Activated CD8-positive, alpha-beta memory T cell treated with anti-CD3 and anti-CD28 coated beads, Interleukin-2, amount 10 ng/mL, durations not matched to agents 7 days and 5 days (primary cell): ENCODE data around the gene LRRC37A. TPM values are rescaled to one million over a fixed set of nuclear protein-coding genes. Genes with fewer than 3 reads are reported as not detected.
"Not testable (repeated sequence)": the region's sequence is repeated elsewhere in the genome, so short reads cannot be mapped to it uniquely, and the experiment has no call there.

Experiments
- ATAC-seq: fragments of 150-1000 bp; cut with Tn5 transposase; one replicate; pipeline ENCODE4 v1.10.0; 2021; ENCODE audit warnings: moderate library complexity
- CTCF ChIA-PET: fragments of 350-600 bp; sonication (Branson Sonifier 250); formaldehyde crosslinking; loops from one replicate; lab custom pipeline; 2021; ENCODE audit warnings: antibody characterized with exemption; lab: Charles Lee
- DNase-seq: peaks from one replicate; pipeline ENCODE4 v3.0.0-alpha.2; 2020
- H3K27ac Mint-ChIP-seq: one replicate; pipeline ENCODE4 v1.8.0; 2021; ENCODE audit warnings: mild to moderate bottlenecking, mixed read lengths
- H3K27me3 Mint-ChIP-seq: one replicate; pipeline ENCODE4 v1.8.0; 2021; ENCODE audit warnings: mixed read lengths
- H3K36me3 Mint-ChIP-seq: one replicate; pipeline ENCODE4 v1.8.0; 2021; ENCODE audit warnings: mild to moderate bottlenecking, mixed read lengths
- H3K4me1 Mint-ChIP-seq: one replicate; pipeline ENCODE4 v1.8.0; 2021; ENCODE audit warnings: mixed read lengths
- H3K4me3 Mint-ChIP-seq: one replicate; pipeline ENCODE4 v1.8.0; 2021; ENCODE audit warnings: mild to moderate bottlenecking, moderate library complexity, mixed read lengths
- H3K9me3 Mint-ChIP-seq: one replicate; pipeline ENCODE4 v1.8.0; 2022; ENCODE audit warnings: low read depth, mixed read lengths
- total RNA-seq, 2 experiments: library from RNA; stranded (reverse); gene quantifications; one replicate each; pipeline ENCODE4 v1.2.3, GENCODE V29; 2021

Gene LRRC37A
- total RNA-seq, 2 experiments from 2014 or later = 2.5 to 8.0 TPM

DNA sequence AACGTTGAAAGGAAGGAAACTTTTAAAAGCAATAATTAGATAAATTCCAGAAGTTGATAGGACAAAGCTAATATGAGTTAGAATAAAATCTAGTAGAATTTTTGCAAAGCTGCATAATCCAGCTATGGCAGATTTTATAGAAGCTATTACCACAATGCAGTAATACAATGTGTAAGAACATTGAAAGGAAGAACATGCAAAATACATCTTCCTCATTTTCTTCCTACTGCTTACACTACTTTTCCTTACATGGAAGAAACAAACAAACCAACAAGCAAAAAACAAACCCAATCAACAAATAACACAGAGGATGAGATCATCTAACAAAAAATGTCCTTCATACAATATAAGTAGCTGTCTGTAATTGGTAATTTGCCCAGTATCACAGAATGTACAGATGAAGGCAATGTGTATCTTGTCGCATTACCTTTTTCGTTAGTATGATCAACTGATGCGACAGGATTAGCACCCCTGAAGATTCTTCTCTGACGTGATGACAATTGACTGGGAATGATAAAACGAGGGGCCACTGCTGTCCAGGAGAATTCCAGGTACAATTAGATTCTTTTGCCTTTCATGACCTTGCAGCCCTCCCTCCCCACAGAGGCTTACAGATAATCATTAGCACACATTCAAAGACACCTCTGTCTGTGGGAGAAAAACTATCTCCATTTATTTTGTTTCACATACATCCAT lies 21.2 kb upstream of the LRRC37A start:
- CTCF ChIA-PET = interaction anchor here (1.0 kb wide), 1 partner anchor 81 kb away, joined by 3 read pairs; the partner anchor contains the start of gene KANSL1
- Mint-ChIP-seq H3K27ac (no peak overlapping the region), H3K36me3 (no peaks in the 10 kb centered on the region), H3K4me3 (no peak overlapping the region), H3K9me3 (no peaks in the 10 kb centered on the region), H3K4me1 (no peaks in the 10 kb centered on the region), H3K27me3 (peaks cover 45% of the 10 kb centered on the region)
- ATAC-seq = no peak
- no peak for DNase-seq

- H3K27me3 Mint-ChIP-seq = peaks cover 42% of the 10 kb centered on the region
- no peak overlapping the region for H3K4me3 Mint-ChIP-seq
- ATAC-seq (no peak), DNase-seq (no peak)
- H3K9me3 Mint-ChIP-seq = no peaks in the 10 kb centered on the region
- H3K27ac Mint-ChIP-seq = no peak overlapping the region
- no peaks in the 10 kb centered on the region for H3K36me3 Mint-ChIP-seq
- CTCF ChIA-PET = interaction anchor here (1.0 kb wide), 1 partner anchor 81 kb away, joined by 3 read pairs; the partner anchor contains the start of gene KANSL1
- H3K4me1 Mint-ChIP-seq = no peaks in the 10 kb centered on the region
Measured at GRCh38 chr17:46274238-46274637, 20.7 kb upstream of the LRRC37A start.

GRCh38 chr17:46276728-46277479 lies 18.0 kb upstream of the LRRC37A start:
- peaks cover 23% of the 10 kb centered on the region for H3K27me3 Mint-ChIP-seq
- H3K9me3 Mint-ChIP-seq, H3K4me1 Mint-ChIP-seq, H3K4me3 Mint-ChIP-seq, H3K36me3 Mint-ChIP-seq, H3K27ac Mint-ChIP-seq, DNase-seq: not testable (repeated sequence)
- peak; percentile 27 for ATAC-seq
- CTCF ChIA-PET = interaction anchor here (1.0 kb wide), 1 partner anchor 9 kb away, joined by 3 read pairs; no protein-coding TSS in a partner anchor

GRCh38 chr17:46281336-46281735 lies 13.6 kb upstream of the LRRC37A start:
- H3K27ac Mint-ChIP-seq, CTCF ChIA-PET, H3K4me3 Mint-ChIP-seq: not testable (repeated sequence)

DNA sequence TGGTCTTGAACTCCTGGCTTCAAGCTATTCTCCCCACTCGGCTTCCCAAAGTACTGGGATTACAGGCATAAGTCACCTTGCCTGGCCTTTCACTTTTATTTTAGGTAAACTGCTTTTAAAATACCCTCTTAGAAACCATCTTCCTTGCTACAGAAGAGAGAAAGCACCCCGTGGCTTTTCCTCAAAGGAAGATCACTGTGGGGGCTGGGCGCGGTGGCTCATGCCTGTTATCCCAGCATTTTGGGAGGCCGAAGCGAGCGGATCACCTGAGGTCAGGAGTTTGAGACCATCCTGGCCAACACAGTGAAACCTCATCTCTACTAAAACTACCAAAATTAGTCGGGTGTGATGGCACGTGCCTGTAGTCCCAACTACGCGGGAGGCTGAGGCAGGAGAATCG lies 12.3 kb upstream of the LRRC37A start:
- H3K36me3 Mint-ChIP-seq, H3K4me3 Mint-ChIP-seq, ATAC-seq, H3K9me3 Mint-ChIP-seq, H3K27ac Mint-ChIP-seq, CTCF ChIA-PET, H3K27me3 Mint-ChIP-seq: not testable (repeated sequence)
- peak; percentile 38 for DNase-seq
- H3K4me1 Mint-ChIP-seq = peaks cover 11% of the 10 kb centered on the region

More at GRCh38 chr17:46281336-46281735, 13.6 kb upstream of the LRRC37A start:
- not testable (repeated sequence) for H3K4me1 Mint-ChIP-seq, H3K36me3 Mint-ChIP-seq, ATAC-seq, DNase-seq, H3K27me3 Mint-ChIP-seq, H3K9me3 Mint-ChIP-seq

DNA sequence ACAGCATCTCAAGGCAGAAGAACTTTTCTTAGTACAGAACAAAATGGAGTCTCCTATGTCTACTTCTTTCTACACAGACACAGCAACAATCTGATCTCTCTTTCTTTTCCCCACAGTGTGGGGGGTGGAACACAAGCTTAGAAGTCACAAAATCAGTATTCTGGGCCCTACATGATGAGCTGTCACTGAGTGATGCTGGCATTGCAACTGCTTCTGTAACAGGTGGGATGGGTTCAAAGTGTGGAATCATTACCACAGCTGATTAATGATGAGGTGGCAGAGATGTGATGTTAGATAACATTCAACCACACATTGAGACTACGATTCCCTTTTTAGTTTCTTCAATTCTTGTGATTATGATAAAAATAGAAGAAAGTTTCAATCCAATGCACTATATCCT lies 10.5 kb upstream of the LRRC37A start:
- CTCF ChIA-PET, H3K36me3 Mint-ChIP-seq, H3K27ac Mint-ChIP-seq, H3K27me3 Mint-ChIP-seq, H3K9me3 Mint-ChIP-seq, H3K4me3 Mint-ChIP-seq: not testable (repeated sequence)
- H3K4me1 Mint-ChIP-seq = peaks cover 11% of the 10 kb centered on the region
- DNase-seq (peak; percentile 40), ATAC-seq (peak; percentile 54)

GRCh38 chr17:46285500-46285899 lies 9.4 kb upstream of the LRRC37A start:
- H3K9me3 Mint-ChIP-seq, DNase-seq, H3K4me3 Mint-ChIP-seq, ATAC-seq, H3K27me3 Mint-ChIP-seq, H3K27ac Mint-ChIP-seq, H3K36me3 Mint-ChIP-seq: not testable (repeated sequence)
- H3K4me1 Mint-ChIP-seq = peaks cover 11% of the 10 kb centered on the region
- CTCF ChIA-PET = interaction anchor here (0.7 kb wide), 1 partner anchor 18 kb away, joined by 3 read pairs; no protein-coding TSS in a partner anchor

DNA sequence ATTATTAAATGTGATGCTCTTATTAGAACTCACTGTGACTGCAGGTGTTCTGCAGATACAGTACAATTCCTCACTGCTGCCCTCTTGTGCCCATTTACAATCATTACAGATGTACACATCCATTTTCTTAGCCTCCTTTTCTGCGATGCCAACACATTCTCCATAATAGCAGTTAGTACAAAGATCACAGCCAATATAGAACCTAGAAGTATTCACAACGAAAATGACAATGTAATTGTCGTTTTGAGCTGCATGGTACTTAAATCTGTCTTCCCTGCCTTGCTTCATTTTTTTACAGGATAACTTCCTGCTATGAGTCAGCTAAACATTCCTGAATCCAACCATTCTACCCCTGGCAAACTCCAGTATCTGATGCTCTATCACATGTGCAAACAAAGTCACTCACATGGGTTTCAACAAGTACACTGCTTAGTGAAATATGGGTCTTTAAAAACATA lies 8.1 kb upstream of the LRRC37A start:
- DNase-seq (peak; percentile 78), ATAC-seq (peak; percentile 83)
- CTCF ChIA-PET = interaction anchor here (0.7 to 1.6 kb wide), 4 partner anchors 17 to 705 kb away, joined by 3 to 6 read pairs (median 4); no protein-coding TSS in a partner anchor
- not testable (repeated sequence) for H3K4me3 Mint-ChIP-seq, H3K9me3 Mint-ChIP-seq, H3K36me3 Mint-ChIP-seq, H3K27me3 Mint-ChIP-seq
- Mint-ChIP-seq H3K4me1 (peaks cover 23% of the 10 kb centered on the region), H3K27ac (peak overlapping the region; percentile 1)

GRCh38 chr17:46287587-46287986 lies 7.3 kb upstream of the LRRC37A start:
- ATAC-seq, H3K27ac Mint-ChIP-seq, CTCF ChIA-PET, H3K9me3 Mint-ChIP-seq, H3K36me3 Mint-ChIP-seq, H3K4me3 Mint-ChIP-seq, H3K27me3 Mint-ChIP-seq: not testable (repeated sequence)
- peaks cover 24% of the 10 kb centered on the region for H3K4me1 Mint-ChIP-seq
- DNase-seq = peak; percentile 36

- H3K27ac Mint-ChIP-seq = peak overlapping the region; percentile 71
- H3K9me3 Mint-ChIP-seq, CTCF ChIA-PET, H3K4me3 Mint-ChIP-seq, H3K36me3 Mint-ChIP-seq, H3K27me3 Mint-ChIP-seq: not testable (repeated sequence)
- DNase-seq (peak; percentile 60), ATAC-seq (peak; percentile 90)
- peaks cover 19% of the 10 kb centered on the region for H3K4me1 Mint-ChIP-seq
Measured at GRCh38 chr17:46290906-46291546, 3.9 kb upstream of the LRRC37A start.

GRCh38 chr17:46291618-46292017 lies 3.3 kb upstream of the LRRC37A start:
- ATAC-seq, CTCF ChIA-PET, H3K27me3 Mint-ChIP-seq, DNase-seq, H3K4me3 Mint-ChIP-seq, H3K9me3 Mint-ChIP-seq, H3K36me3 Mint-ChIP-seq: not testable (repeated sequence)
- H3K27ac Mint-ChIP-seq = peak overlapping the region; percentile 71
- peaks cover 18% of the 10 kb centered on the region for H3K4me1 Mint-ChIP-seq

DNA sequence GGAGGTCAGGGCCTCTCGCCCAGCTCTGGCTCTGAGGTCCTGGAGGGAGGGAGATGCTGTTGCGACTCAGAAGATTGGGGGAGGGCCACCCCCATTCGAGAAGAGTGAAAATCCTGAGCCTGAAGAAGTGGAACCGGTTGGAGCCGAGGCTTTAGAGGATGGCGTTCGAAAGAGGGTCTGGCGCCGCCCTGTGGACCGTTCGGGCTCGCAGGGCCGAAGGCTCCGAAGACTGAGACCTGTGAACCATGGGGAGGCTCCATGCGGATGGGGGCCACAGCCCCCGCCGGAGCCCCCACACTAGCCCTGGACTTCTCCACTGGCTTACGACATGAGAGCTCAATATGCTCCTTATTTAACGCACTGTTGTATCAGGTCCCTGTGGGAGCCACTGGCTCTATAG lies 46.3 kb downstream of the LRRC37A start:
- ATAC-seq, H3K9me3 Mint-ChIP-seq, H3K27me3 Mint-ChIP-seq, H3K4me1 Mint-ChIP-seq, H3K36me3 Mint-ChIP-seq, DNase-seq, CTCF ChIA-PET, H3K27ac Mint-ChIP-seq, H3K4me3 Mint-ChIP-seq: not testable (repeated sequence)

DNA sequence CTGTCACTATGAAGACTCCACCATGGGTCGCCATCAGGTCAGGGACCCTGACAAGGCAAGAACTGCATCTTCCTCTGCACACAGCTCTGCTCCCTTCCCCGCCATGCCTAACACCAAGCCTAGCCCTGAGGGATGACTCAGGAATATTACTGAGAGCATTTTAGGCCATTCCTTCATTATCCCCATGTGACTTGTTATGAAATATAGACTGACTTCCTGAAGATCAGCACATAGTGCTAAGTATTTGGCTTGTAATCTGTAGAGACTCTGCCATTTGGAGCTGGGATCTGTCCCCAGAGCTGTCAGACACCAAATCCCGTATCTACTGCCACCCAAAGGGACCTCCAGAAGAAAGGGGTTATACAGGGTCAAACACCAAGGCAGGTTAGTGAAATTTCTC lies 47.2 kb downstream of the LRRC37A start:
- ATAC-seq, H3K9me3 Mint-ChIP-seq, CTCF ChIA-PET, H3K27me3 Mint-ChIP-seq, DNase-seq, H3K36me3 Mint-ChIP-seq, H3K4me1 Mint-ChIP-seq, H3K27ac Mint-ChIP-seq, H3K4me3 Mint-ChIP-seq: not testable (repeated sequence)
